Panc1 (cell line): ENCODE measurements around the gene ZDHHC14. TPM values are rescaled to one million over a fixed set of nuclear protein-coding genes. Genes with fewer than 3 reads are reported as not detected.

Experiments used
- ATAC-seq: fragments of 200-7000 bp; cut with Tn5 transposase; 2 replicates; pipeline ENCODE4 v1.9.1; 2020; ENCODE audit warnings: mild to moderate bottlenecking, moderate library complexity
- BruUV-seq: library from RNA; stranded (reverse); fragments of 400-500 nt; replicated peaks from 2 replicates; lab custom pipeline; 2021; lab: Mats Ljungman, UMichigan
- CTCF ChIA-PET: fragments of 300-600 bp; sonication (Branson Sonifier 250); formaldehyde crosslinking; loops from one replicate; lab custom pipeline; 2022; ENCODE audit warnings: antibody characterized with exemption; lab: Charles Lee
- POLR2A ChIA-PET: fragments of 300-600 bp; sonication (Branson Sonifier 250); formaldehyde crosslinking; loops from one replicate; lab custom pipeline; 2022; ENCODE audit warnings: antibody characterized with exemption; lab: Charles Lee
- DNase-seq: peaks from one replicate; pipeline ENCODE4 v3.0.0-alpha.2; 2010; ENCODE audit warnings: low read depth, low spot score
- H3K27ac ChIP-seq: 2 replicates; pipeline ENCODE4 v1.5.1; 2011; ENCODE audit warnings: mild to moderate bottlenecking, low read length, inconsistent platforms
- H3K27me3 ChIP-seq: fragments of 200-500 bp; sonication (Bioruptor generic); 2 replicates; pipeline ENCODE4 v1.6.0; 2014; ENCODE audit warnings: low read length, inconsistent platforms; ENCODE audit not compliant: control insufficient read depth, insufficient read depth
- H3K36me3 ChIP-seq: fragments of 200-500 bp; sonication (Bioruptor generic); 2 replicates; pipeline ENCODE4 v1.5.1; 2014; ENCODE audit warnings: inconsistent platforms, mild to moderate bottlenecking, low read length, moderate library complexity; ENCODE audit not compliant: control insufficient read depth, insufficient read depth
- H3K4me1 ChIP-seq: 2 replicates; pipeline ENCODE4 v1.5.1; 2011; ENCODE audit warnings: inconsistent platforms, mild to moderate bottlenecking, low read length, moderate library complexity; ENCODE audit not compliant: control insufficient read depth, insufficient read depth
- H3K4me3 ChIP-seq, 2 experiments: 2 replicates each; pipeline ENCODE4 v1.5.1; 2011 to 2012; ENCODE audit warnings: low read depth in 2 of 2, low read length in 2 of 2, mild to moderate bottlenecking in 2 of 2, inconsistent platforms in 1 of 2, moderate library complexity in 1 of 2
- H3K9me3 ChIP-seq: fragments of 200-500 bp; sonication (Bioruptor generic); 2 replicates; pipeline ENCODE4 v1.5.1; 2014; ENCODE audit warnings: low read depth, mild to moderate bottlenecking, inconsistent platforms, low read length, moderate library complexity; ENCODE audit not compliant: control insufficient read depth, insufficient read depth
- CTCF ChIP-seq: fragments of 450-650 bp; IDR thresholded peaks from 2 replicates; pipeline ENCODE4 v1.5.1; 2017; ENCODE audit warnings: mild to moderate bottlenecking
- POLR2AphosphoS5 ChIP-seq: IDR thresholded peaks from 2 replicates; pipeline ENCODE4 v1.6.1; 2012; ENCODE audit warnings: mild to moderate bottlenecking, low read depth, low read length, moderate library complexity
- REST ChIP-seq, 2 experiments: IDR thresholded peaks; 2 replicates each; pipeline ENCODE4 v1.6.1; 2011 to 2012; ENCODE audit warnings: low read depth in 2 of 2, control low read depth in 1 of 2, low read length in 1 of 2, mild to moderate bottlenecking in 1 of 2, moderate library complexity in 1 of 2; ENCODE audit not compliant: insufficient read depth in 1 of 2
- SIN3A ChIP-seq: IDR thresholded peaks from 2 replicates; pipeline ENCODE4 v1.6.1; 2012; ENCODE audit warnings: low read depth, mild to moderate bottlenecking, low read length, moderate library complexity, borderline replicate concordance; ENCODE audit not compliant: insufficient read depth
- TCF7L2 ChIP-seq: IDR thresholded peaks from 2 replicates; pipeline ENCODE4 v1.6.1; 2011; ENCODE audit warnings: mild to moderate bottlenecking, low read depth, low read length, inconsistent platforms
- in situ Hi-C: cut with HindIII; loops from 2 replicates; pipeline ENCODE4 v1.10.0; 2016; ENCODE audit warnings: low sequenced_read_pairs, low pct_unique_long_range_greater_than_20kb
- intact Hi-C: fragments of 100-400 bp; cut with micrococcal nuclease; formaldehyde crosslinking; loops from one replicate; pipeline ENCODE4 v1.10.0; 2022; ENCODE audit not compliant: unreplicated experiment
- total RNA-seq: library from RNA; stranded (reverse); gene quantifications from one replicate; pipeline ENCODE4 v1.2.1, GENCODE V29; 2021; ENCODE audit not compliant: unreplicated experiment

Gene ZDHHC14
- total RNA-seq, 1 experiment from 2014 or later, result 19.9 TPM

GRCh38 chr6:157531986-157532365 lies 151.0 kb downstream of the ZDHHC14 start:
- peak; percentile 35 for ATAC-seq
- intact Hi-C loops, result no loop called here

GRCh38 chr6:157533048-157533871 lies 152.3 kb downstream of the ZDHHC14 start:
- BruUV-seq, result no TSS peak
- no peaks in the 10 kb centered on the region for H3K27me3 ChIP-seq
- ATAC-seq, result peak; percentile 45; the same call in 1 of the 2 replicates
- no peaks in the 10 kb centered on the region for H3K36me3 ChIP-seq
- in situ Hi-C loops, result no loop called here
- ChIA-PET CTCF (no interaction called here), POLR2A (no interaction called here)
- H3K4me3 ChIP-seq, result no peak overlapping the region
- intact Hi-C loops, result no loop called here
- no peak for DNase-seq
- TF ChIP-seq CTCF (no peak), TCF7L2 (no peak), SIN3A (no peak), REST (IDR thresholded peaks at IDR 0.05; ENCODE audit: insufficient read depth in 1 of 2, low read depth in 2 of 2, low read length in 1 of 2) (no peak), POLR2AphosphoS5 (no peak)
- H3K9me3 ChIP-seq, result no peaks in the 10 kb centered on the region
- H3K4me1 ChIP-seq, result peaks cover 38% of the 10 kb centered on the region
- peak overlapping the region; percentile 31; the same call in 1 of the 2 replicates for H3K27ac ChIP-seq

More at GRCh38 chr6:157531986-157532365, 151.0 kb downstream of the ZDHHC14 start:
- Histone ChIP-seq H3K4me3 (no peak overlapping the region), H3K9me3 (no peaks in the 10 kb centered on the region), H3K4me1 (peaks cover 38% of the 10 kb centered on the region), H3K36me3 (no peaks in the 10 kb centered on the region), H3K27ac (peak overlapping the region; percentile 54), H3K27me3 (no peaks in the 10 kb centered on the region)
- no peak for DNase-seq
- in situ Hi-C loops, result no loop called here
- ChIA-PET POLR2A (no interaction called here), CTCF (no interaction called here)
- TF ChIP-seq TCF7L2, result no peak
- no peak for TF ChIP-seq POLR2AphosphoS5
- TF ChIP-seq CTCF, result no peak
- TF ChIP-seq REST (IDR thresholded peaks at IDR 0.05; ENCODE audit: insufficient read depth in 1 of 2, low read depth in 2 of 2, low read length in 1 of 2), result no peak
- no peak for TF ChIP-seq SIN3A
- BruUV-seq, result no TSS peak
